Sigmoid colon (tissue), 4 donors: ENCODE measurements around the gene PRDM16.

Experiments
- EP300 ChIP-seq, 4 donors: sonication (generic); formaldehyde crosslinking; IDR thresholded peaks; one replicate each; pipeline ENCODE4 v1.6.1; 2017; ENCODE audit warnings: antibody characterized with exemption in 4 of 4
- POLR2A ChIP-seq, 2 donors: fragments of 450-650 bp; IDR thresholded peaks; one replicate each; pipeline ENCODE4 v1.6.1; 2016; ENCODE audit warnings: antibody characterized with exemption in 2 of 2, mild to moderate bottlenecking in 2 of 2, moderate library complexity in 2 of 2
- POLR2AphosphoS5 ChIP-seq, 4 donors: sonication (generic); formaldehyde crosslinking; IDR thresholded peaks; one replicate each; pipeline ENCODE4 v1.6.1; 2017; ENCODE audit warnings: antibody characterized with exemption in 4 of 4
- TF ChIP-seq, protein P1 (sequence below), 4 experiments: fragments of 450-650 bp in 3 of 4; fragments of 200-600 bp in 1 of 4; IDR thresholded peaks; one replicate each; pipeline ENCODE4 v1.5.1; 2016 to 2019; ENCODE audit warnings: antibody characterized with exemption in 4 of 4, mild to moderate bottlenecking in 3 of 4, moderate library complexity in 2 of 4

DNA sequence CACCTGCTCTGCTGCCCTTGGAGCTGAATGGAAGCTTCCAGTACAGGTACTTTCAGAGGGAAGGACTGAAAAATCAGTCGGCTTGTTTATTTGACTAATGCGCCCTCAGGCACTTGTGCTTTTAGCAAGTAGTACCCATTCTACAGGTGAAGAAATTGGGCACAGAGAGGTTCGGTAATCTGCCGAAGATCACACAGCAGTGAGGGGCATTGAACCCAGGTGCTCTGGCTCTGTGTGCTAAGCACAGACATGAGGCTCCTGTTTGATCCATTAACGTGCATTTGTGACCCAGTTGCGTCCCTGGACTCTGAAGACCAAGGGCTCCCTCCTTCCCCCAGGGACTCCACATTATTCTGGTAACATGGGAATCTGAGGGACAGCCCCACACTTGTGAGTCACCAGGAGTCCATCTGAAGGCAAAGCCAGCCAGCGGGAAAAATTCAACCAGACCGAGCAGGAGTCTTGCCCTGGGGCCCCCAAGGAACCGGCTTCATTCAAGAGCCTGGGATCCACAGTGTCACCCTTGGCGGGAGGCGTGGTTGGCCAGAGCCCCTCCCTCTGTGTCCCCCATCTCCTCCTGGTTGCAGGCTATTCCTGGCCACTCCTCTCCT is 193.1 kb downstream of the PRDM16 start:
- TF ChIP-seq, protein P1, sequence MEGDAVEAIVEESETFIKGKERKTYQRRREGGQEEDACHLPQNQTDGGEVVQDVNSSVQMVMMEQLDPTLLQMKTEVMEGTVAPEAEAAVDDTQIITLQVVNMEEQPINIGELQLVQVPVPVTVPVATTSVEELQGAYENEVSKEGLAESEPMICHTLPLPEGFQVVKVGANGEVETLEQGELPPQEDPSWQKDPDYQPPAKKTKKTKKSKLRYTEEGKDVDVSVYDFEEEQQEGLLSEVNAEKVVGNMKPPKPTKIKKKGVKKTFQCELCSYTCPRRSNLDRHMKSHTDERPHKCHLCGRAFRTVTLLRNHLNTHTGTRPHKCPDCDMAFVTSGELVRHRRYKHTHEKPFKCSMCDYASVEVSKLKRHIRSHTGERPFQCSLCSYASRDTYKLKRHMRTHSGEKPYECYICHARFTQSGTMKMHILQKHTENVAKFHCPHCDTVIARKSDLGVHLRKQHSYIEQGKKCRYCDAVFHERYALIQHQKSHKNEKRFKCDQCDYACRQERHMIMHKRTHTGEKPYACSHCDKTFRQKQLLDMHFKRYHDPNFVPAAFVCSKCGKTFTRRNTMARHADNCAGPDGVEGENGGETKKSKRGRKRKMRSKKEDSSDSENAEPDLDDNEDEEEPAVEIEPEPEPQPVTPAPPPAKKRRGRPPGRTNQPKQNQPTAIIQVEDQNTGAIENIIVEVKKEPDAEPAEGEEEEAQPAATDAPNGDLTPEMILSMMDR (IDR thresholded peaks at IDR 0.05), result no peak
- no peak for TF ChIP-seq POLR2A (IDR thresholded peaks at IDR 0.05)
- no peak for TF ChIP-seq EP300 (IDR thresholded peaks at IDR 0.05)
- TF ChIP-seq POLR2AphosphoS5 (IDR thresholded peaks at IDR 0.05), result no peak
